Hematopoietic multipotent progenitor cell (in vitro differentiated cells): ENCODE results near the gene ADRA2C. TPM values are rescaled to one million over a fixed set of nuclear protein-coding genes. Genes with fewer than 3 reads are reported as not detected.
A peak's percentile ranks its signal among the peaks of the same experiment; 100 is the strongest.

Source experiments
- DNase-seq, 3 donors: peaks; one replicate each; pipeline ENCODE4 v3.0.0-alpha.2; 2011 to 2015; ENCODE audit warnings: low read depth in 2 of 3, low spot score in 2 of 3
- total RNA-seq: library from RNA; depleted of rRNA; stranded (reverse); fragments of >200 nt; gene quantifications from one replicate; pipeline ENCODE4 v1.2.3, GENCODE V29; 2012

The ADRA2C gene
- total RNA-seq, 1 donor, result 0.54 TPM

GRCh38 chr4:3756343-3757059, 9.7 kb upstream of the ADRA2C start:
- DNase-seq, result no peak

DNA sequence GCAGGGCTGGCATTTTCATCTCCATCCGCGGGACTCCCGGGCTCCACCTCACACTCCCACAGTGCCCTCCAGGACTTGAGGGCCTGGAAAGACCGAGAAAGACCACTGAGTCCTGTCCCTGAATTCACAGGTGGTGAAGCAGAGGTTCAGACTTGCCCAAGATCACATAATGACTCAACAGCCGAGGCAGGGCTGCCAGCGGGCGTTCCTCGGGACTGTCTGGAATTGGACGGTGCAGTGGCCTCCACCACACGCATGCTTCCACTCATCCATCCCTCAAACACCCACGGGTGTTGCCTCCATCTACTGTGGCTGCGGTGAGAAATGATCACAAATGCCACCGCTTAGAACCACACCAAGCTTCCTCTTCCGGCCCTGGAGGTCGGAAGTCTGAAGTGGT, 6.9 kb upstream of the ADRA2C start:
- no peak for DNase-seq

DNA sequence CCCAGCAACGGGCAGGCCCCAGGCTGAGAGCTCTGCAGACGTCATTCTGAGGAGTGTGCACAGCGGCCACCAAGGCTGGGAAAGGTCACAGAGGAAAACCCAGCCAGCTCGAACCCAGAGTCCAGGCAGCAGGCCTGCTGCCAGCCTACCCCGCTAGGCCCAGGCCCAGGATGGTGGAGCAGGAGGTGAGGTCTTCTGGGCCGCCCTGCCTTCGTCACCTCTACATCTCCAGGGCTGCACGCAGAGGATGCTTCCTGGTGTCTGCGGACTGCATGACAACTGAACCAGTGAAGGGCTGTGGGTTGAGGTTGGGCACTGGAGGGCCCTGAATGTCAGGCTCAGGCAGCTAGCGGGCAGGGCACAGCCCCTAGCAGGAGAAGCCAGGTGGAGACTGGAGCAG, 5.8 kb upstream of the ADRA2C start:
- DNase-seq, result no peak

GRCh38 chr4:3760841-3761240, 5.3 kb upstream of the ADRA2C start:
- DNase-seq, result no peak

DNA sequence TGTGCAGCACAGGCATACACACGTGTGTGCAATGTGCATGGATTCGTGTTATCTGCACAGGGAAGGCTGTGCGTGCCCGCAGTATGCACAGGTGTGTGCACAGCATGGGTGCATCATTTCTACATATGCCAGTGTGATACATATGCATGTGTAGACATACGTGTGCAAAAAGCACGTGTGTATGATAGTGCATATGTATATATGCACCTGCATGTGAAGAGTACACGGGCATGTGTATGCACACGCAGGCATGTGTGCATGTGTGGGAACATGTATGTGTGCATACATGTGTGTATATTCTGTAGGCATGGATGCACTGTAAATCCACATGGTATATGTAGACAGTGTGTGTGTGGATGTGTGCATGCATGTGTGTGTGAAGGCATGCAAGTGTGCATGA, 3.9 kb upstream of the ADRA2C start:
- no peak for DNase-seq

- DNase-seq, result peak in 1 of 3 donors; percentile 33
These were observed 3.2 kb upstream of the ADRA2C start for GRCh38 chr4:3762753-3763549.

GRCh38 chr4:3765271-3766035, 732 bp upstream of the ADRA2C start:
- peak in 2 of 3 donors; percentile 24 to 29 for DNase-seq

- DNase-seq, result no peak
These were observed 792 bp downstream of the ADRA2C start for GRCh38 chr4:3766785-3767569.

DNA sequence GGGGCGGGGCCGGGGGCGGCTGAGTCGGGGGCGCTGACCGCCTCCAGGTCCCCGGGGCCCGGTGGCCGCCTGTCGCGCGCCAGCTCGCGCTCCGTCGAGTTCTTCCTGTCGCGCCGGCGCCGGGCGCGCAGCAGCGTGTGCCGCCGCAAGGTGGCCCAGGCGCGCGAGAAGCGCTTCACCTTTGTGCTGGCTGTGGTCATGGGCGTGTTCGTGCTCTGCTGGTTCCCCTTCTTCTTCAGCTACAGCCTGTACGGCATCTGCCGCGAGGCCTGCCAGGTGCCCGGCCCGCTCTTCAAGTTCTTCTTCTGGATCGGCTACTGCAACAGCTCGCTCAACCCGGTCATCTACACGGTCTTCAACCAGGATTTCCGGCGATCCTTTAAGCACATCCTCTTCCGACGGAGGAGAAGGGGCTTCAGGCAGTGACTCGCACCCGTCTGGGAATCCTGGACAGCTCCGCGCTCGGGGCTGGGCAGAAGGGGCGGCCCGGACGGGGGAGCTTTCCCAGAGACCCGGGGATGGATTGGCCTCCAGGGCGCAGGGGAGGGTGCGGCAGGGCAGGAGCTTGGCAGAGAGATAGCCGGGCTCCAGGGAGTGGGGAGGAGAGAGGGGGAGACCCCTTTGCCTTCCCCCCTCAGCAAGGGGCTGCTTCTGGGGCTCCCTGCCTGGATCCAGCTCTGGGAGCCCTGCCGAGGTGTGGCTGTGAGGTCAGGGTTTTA, 1.5 kb downstream of the ADRA2C start:
- DNase-seq, result peak in 2 of 3 donors; percentile 61 to 64

- DNase-seq, result no peak
These were observed 2.9 kb downstream of the ADRA2C start for GRCh38 chr4:3768842-3769641.

- no peak for DNase-seq
These were observed 3.5 kb downstream of the ADRA2C start for GRCh38 chr4:3769642-3770184.

DNA sequence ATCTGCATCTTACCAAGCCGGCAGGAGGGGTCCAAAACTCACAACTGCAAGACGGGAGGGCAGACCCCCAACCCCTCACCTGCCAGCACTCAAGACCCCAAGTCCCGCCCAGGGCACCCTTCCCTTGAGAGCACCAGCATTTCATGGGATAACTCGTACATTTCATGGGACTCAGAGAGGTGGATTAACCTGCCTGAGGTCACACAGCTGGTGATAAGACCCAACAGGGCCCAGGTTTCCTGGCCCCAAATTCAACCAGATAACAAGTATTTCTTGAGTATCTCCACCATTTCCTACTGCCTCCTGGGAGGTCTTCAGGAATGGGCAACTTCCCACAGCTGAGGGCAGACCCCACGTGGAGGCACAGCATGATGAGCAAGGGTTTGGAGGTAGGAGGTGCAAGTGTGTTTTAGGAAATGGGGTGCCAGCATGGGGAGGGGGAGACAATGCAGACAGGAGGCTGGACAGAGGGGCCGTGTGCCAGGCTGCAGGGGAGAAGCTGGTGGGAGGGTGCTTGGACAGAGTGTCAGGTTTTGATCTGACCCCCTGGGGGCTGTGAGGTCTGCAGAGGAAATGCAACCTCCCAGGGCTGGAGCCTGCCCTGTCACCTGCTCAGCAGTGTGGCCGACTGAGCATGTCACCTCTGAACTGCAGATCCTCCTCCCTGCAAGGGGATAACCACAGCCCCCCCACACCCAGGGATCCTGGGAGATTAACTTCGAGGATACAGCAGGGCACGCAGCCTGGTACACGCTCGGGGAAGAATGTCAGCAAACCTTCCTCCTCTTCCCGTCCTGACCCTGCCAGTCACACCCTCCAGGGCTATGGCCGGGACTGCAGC, 4.4 kb downstream of the ADRA2C start:
- no peak for DNase-seq

DNA sequence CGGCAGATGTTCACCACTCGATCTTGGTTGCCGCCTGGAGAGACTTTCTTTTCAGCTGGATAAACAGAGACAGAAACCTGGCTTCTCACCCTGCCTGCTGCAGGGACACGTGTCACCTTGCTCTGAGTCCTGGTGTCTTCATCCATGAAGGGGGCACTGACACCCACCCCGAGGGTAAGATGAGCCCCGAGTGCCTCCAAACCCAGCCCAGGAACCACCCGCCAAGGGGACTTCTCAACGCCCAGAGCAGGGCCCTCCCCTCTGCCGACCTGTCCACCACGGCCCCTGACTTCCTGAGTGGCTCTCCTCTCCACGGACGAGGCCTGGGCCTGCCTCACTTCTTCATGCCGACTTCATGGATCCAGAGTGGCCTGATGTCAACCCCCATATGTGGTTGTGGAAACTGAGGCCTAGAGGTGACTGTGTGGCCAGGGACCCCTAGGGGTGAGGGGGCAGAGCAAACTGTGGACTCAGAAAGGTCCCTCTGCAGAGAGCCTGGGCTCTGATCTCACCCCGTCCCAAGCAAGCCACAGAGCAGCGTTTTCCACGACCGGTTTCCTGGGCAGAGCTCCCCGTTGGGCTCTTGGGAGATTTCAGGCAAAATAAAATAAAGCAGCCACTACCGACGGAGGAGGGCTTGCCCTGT, 5.1 kb downstream of the ADRA2C start:
- DNase-seq, result no peak

DNA sequence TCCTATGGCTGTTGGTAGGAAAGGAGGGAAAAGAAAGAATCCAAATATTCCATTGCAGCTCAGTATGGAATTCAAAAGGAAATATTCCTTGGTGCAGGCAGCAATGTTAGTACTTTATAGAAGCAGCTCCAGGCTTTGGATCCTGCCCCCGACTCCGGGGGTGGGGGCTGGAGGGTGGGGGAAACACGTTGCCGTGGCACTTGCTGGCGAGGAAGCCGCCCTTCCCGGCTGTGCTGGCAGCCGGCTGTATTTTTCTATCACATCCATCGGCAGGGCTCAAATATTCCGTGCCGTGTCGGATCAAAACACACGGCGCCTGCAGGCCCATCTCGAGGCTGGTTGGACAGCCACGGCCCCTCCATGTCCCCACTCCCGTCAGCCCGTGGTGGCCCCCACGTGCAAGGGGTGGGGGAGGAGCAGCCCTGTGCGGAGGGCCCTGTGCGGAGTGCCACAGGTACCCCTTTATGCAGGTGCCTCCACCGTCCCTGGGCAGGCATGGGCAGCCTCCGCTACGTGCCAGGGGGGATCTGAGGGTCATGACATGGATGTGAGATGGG, 5.8 kb downstream of the ADRA2C start:
- DNase-seq, result no peak

DNA sequence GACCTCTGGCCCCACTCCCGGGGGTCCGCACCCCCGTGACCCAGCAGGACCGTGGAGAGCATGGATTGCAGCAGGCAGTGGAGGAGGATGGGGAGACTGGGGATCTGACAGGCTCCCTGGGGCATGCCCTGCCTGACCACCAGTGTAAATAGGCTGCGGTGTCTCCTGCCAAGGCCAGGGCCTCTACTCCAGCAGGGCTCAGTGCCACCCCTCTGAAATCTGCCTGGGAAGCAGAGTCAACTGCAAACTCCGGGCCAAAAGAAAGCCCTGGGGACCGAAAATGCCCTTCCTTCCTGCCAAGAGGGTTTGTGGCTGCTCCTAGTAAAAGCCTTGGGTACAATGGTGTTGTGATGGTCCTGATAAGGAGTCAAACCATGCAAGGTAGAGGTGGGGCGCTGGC, 6.4 kb downstream of the ADRA2C start:
- DNase-seq, result no peak

DNA sequence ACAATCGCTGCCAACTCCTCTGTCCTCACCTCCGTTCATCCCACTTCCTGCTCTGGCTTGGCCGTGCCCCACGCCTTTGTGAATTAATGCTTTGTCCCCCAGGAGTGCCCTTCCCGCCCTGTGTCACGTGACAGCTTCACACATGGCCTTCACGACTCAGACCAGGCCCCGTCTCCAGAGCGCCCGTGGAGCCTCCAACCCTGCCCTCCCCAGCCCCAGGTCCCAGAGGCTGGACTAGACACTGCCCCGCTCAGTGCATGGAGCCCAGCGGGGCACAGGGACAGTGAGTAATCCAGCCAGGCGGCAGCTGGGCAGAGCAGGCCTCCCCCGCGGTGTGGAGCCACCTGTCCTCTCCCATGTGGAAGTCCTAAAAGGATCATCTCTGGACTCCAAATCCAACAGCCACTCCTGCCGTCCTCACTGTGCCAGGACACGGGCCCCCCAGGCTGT, 7.4 kb downstream of the ADRA2C start:
- no peak for DNase-seq

GRCh38 chr4:3774253-3774883, 8.2 kb downstream of the ADRA2C start:
- no peak for DNase-seq
